Measurements from ENCODE around the gene INPP4A.

INPP4A gene

DNA sequence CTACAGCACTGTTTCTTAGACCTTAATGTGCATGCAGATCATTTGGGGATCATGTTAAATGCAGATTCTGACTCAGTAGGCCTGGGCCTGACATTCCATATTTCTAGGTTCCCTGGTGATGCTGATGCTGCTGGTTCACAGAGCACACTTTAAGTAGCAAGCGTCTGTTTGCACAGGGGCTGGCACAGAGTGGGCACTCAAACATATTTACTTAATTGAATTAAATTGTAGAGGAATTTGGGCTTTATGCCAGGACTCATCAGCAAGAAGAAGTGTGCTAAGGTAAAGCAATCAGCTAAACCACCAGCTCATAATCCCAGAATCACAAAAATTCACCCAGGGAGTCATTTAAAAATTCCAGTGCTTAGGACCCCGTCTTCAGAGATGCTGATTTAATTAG lies 25.1 kb upstream of the INPP4A start:
- CTCF ChIA-PET = no interaction called here

DNA sequence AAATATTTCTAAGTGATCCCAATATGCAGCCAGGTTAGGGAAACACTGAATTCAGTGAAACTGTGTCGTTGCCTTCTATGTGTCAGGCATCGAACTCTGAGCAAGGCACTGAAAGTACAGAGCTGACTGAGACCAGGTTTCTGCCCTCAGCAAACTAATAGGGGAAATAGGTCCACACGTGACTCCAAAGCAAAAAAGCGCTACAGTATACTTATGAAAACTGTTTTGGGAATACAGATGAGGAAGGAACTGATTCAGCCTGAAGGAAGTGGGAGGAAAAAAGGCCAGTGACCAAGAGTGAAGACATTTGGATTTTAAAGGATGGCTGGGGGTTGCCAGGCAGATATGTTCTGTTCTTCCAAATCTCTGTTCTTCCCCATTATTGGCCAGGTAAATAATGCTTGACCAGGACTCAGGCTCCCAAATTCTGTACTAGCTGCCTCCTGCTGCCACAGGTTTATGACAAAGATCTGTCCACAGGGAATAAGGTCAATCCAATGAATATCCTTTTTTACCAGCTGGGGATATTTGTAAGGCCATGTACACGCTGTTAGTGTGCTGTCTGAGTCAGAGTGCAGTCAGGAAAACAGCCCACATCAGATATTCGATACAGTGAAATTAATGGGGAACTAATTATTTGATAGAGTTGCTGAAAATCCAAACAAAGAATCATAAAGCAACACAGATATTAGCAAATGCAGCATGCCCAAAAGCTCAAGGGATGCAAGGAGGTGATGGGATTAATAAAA lies 24.5 kb upstream of the INPP4A start:
- CTCF ChIA-PET = no interaction called here
- H3K4me1 ChIP-seq (ENCODE audit: control insufficient read depth, insufficient read depth, low read length) = no peaks in the 10 kb centered on the region
- H3K4me3 ChIP-seq (ENCODE audit: low read depth, low read length) = no peak overlapping the region
- no peaks in the 10 kb centered on the region for H3K36me3 ChIP-seq (ENCODE audit: control insufficient read depth in 2 of 2, insufficient read depth in 1 of 2, low read length in 2 of 2)
- no peaks in the 10 kb centered on the region for H3K9me3 ChIP-seq (ENCODE audit: control insufficient read depth, insufficient read depth, low read depth, low read length)
- H3K27ac ChIP-seq (ENCODE audit: extremely low read depth, low read depth, low read length) = no peak overlapping the region
- POLR2A ChIA-PET = no interaction called here
- TF ChIP-seq ZNF155 (tag by site-specific recombination; IDR thresholded peaks at IDR 0.05) (no peak), ZNF596 (tag by site-specific recombination; IDR thresholded peaks at IDR 0.05) (no peak), ZNF146 (tag by site-specific recombination; IDR thresholded peaks at IDR 0.05) (no peak), ZNF621 (tag by site-specific recombination; IDR thresholded peaks at IDR 0.05) (no peak), TRIM28 (IDR thresholded peaks at IDR 0.05; ENCODE audit: borderline replicate concordance, low read length) (no peak), ZNF37A (tag by site-specific recombination; IDR thresholded peaks at IDR 0.05) (no peak)
- TF ChIP-seq, protein P1, sequence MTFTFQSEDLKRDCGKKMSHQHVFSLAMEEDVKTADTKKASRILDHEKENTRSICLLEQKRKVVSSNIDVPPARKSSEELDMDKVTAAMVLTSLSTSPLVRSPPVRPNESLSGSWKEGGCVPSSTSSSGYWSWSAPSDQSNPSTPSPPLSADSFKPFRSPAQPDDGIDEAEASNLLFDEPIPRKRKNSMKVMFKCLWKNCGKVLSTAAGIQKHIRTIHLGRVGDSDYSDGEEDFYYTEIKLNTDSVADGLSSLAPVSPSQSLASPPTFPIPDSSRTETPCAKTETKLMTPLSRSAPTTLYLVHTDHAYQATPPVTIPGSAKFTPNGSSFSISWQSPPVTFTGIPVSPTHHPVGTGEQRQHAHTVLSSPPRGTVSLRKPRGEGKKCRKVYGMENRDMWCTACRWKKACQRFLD (tag by site-specific recombination; IDR thresholded peaks at IDR 0.05) = no peak
- TF ChIP-seq, protein P2, sequence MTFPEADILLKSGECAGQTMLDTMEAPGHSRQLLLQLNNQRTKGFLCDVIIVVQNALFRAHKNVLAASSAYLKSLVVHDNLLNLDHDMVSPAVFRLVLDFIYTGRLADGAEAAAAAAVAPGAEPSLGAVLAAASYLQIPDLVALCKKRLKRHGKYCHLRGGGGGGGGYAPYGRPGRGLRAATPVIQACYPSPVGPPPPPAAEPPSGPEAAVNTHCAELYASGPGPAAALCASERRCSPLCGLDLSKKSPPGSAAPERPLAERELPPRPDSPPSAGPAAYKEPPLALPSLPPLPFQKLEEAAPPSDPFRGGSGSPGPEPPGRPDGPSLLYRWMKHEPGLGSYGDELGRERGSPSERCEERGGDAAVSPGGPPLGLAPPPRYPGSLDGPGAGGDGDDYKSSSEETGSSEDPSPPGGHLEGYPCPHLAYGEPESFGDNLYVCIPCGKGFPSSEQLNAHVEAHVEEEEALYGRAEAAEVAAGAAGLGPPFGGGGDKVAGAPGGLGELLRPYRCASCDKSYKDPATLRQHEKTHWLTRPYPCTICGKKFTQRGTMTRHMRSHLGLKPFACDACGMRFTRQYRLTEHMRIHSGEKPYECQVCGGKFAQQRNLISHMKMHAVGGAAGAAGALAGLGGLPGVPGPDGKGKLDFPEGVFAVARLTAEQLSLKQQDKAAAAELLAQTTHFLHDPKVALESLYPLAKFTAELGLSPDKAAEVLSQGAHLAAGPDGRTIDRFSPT (tag by site-specific recombination; IDR thresholded peaks at IDR 0.05) = no peak
- TF ChIP-seq, protein P3, sequence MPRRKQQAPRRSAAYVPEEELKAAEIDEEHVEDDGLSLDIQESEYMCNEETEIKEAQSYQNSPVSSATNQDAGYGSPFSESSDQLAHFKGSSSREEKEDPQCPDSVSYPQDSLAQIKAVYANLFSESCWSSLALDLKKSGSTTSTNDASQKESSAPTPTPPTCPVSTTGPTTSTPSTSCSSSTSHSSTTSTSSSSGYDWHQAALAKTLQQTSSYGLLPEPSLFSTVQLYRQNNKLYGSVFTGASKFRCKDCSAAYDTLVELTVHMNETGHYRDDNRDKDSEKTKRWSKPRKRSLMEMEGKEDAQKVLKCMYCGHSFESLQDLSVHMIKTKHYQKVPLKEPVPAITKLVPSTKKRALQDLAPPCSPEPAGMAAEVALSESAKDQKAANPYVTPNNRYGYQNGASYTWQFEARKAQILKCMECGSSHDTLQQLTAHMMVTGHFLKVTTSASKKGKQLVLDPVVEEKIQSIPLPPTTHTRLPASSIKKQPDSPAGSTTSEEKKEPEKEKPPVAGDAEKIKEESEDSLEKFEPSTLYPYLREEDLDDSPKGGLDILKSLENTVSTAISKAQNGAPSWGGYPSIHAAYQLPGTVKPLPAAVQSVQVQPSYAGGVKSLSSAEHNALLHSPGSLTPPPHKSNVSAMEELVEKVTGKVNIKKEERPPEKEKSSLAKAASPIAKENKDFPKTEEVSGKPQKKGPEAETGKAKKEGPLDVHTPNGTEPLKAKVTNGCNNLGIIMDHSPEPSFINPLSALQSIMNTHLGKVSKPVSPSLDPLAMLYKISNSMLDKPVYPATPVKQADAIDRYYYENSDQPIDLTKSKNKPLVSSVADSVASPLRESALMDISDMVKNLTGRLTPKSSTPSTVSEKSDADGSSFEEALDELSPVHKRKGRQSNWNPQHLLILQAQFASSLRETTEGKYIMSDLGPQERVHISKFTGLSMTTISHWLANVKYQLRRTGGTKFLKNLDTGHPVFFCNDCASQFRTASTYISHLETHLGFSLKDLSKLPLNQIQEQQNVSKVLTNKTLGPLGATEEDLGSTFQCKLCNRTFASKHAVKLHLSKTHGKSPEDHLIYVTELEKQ (tag by site-specific recombination; IDR thresholded peaks at IDR 0.05; ENCODE audit: borderline replicate concordance) = no peak

More for the DNA sequence above, 25.1 kb upstream of the INPP4A start:
- POLR2A ChIA-PET = no interaction called here
- TF ChIP-seq ZNF274 (IDR thresholded peaks at IDR 0.05; ENCODE audit: low read length) (no peak), ZNF274 (tag by site-specific recombination; IDR thresholded peaks at IDR 0.05; ENCODE audit: borderline replicate concordance) (no peak), ZNF629 (tag by site-specific recombination; IDR thresholded peaks at IDR 0.05) (no peak), ZNF529 (tag by site-specific recombination; IDR thresholded peaks at IDR 0.05; ENCODE audit: insufficient replicate concordance) (no peak), ZNF664 (tag by site-specific recombination; IDR thresholded peaks at IDR 0.05) (no peak), ZIC2 (tag by site-specific recombination; IDR thresholded peaks at IDR 0.05) (no peak), ZNF366 (tag by site-specific recombination; conservative IDR thresholded peaks at IDR 0.05) (no peak)
- TF ChIP-seq, protein P4, sequence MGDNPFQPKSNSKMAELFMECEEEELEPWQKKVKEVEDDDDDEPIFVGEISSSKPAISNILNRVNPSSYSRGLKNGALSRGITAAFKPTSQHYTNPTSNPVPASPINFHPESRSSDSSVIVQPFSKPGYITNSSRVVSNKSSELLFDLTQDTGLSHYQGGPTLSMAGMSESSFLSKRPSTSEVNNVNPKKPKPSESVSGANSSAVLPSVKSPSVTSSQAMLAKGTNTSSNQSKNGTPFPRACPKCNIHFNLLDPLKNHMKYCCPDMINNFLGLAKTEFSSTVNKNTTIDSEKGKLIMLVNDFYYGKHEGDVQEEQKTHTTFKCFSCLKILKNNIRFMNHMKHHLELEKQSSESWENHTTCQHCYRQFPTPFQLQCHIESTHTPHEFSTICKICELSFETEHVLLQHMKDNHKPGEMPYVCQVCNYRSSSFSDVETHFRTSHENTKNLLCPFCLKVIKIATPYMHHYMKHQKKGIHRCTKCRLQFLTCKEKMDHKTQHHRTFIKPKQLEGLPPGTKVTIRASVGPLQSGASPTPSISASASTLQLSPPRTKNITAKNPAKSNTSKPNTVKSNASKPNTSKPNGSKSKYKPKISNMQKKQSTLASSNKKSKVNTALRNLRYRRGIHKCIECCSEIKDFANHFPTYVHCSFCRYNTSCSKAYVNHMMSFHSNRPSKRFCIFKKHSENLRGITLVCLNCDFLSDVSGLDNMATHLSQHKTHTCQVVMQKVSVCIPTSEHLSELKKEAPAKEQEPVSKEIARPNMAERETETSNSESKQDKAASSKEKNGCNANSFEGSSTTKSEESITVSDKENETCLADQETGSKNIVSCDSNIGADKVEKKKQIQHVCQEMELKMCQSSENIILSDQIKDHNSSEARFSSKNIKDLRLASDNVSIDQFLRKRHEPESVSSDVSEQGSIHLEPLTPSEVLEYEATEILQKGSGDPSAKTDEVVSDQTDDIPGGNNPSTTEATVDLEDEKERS (tag by site-specific recombination; IDR thresholded peaks at IDR 0.05) = no peak
- Histone ChIP-seq H3K27ac (ENCODE audit: extremely low read depth, low read depth, low read length) (no peak overlapping the region), H3K9me3 (ENCODE audit: control insufficient read depth, insufficient read depth, low read depth, low read length) (no peaks in the 10 kb centered on the region), H3K4me1 (ENCODE audit: control insufficient read depth, insufficient read depth, low read length) (no peaks in the 10 kb centered on the region), H3K36me3 (ENCODE audit: control insufficient read depth in 2 of 2, insufficient read depth in 1 of 2, low read length in 2 of 2) (no peaks in the 10 kb centered on the region), H3K4me3 (ENCODE audit: low read depth, low read length) (no peak overlapping the region)

All from HEK293 (cell line).